ENCODE measurements around the gene ADCY1.

ADCY1 gene

GRCh38 chr7:45679516-45679915 is 105.3 kb downstream of the ADCY1 start:
- no peak overlapping the region for H3K4me3 ChIP-seq (ENCODE audit: low read depth, low read length)
- TF ChIP-seq CTCF (IDR thresholded peaks at IDR 0.05; ENCODE audit: insufficient read depth, low read length, missing control alignments), result no peak
- POLR2A ChIA-PET, result no interaction called here
- CTCF ChIA-PET, result no interaction called here
- no peak for DNase-seq (ENCODE audit: low read depth, low spot score)

- TF ChIP-seq CTCF (IDR thresholded peaks at IDR 0.05; ENCODE audit: insufficient read depth, low read length, missing control alignments), result no peak
- CTCF ChIA-PET, result interaction anchor here (1.2 kb wide), 1 partner anchor 9 kb away, joined by 3 read pairs; no protein-coding TSS in a partner anchor
- DNase-seq (ENCODE audit: low read depth, low spot score), result no peak
- POLR2A ChIA-PET, result no interaction called here
- H3K4me3 ChIP-seq (ENCODE audit: low read depth, low read length), result no peak overlapping the region
These were observed 106.6 kb downstream of the ADCY1 start for GRCh38 chr7:45680776-45681175.

- no peak for TF ChIP-seq CTCF (IDR thresholded peaks at IDR 0.05; ENCODE audit: insufficient read depth, low read length, missing control alignments)
- no peak for DNase-seq (ENCODE audit: low read depth, low spot score)
- H3K4me3 ChIP-seq (ENCODE audit: low read depth, low read length), result no peak overlapping the region
- POLR2A ChIA-PET, result no interaction called here
- CTCF ChIA-PET, result interaction anchor here (1.2 kb wide), 1 partner anchor 10 kb away, joined by 3 read pairs; no protein-coding TSS in a partner anchor
These were observed 107.6 kb downstream of the ADCY1 start for GRCh38 chr7:45681596-45682357.

GRCh38 chr7:45682358-45682735 is 108.2 kb downstream of the ADCY1 start:
- no peak for DNase-seq (ENCODE audit: low read depth, low spot score)
- ChIA-PET CTCF (no interaction called here), POLR2A (no interaction called here)
- no peak for TF ChIP-seq CTCF (IDR thresholded peaks at IDR 0.05; ENCODE audit: insufficient read depth, low read length, missing control alignments)
- no peak overlapping the region for H3K4me3 ChIP-seq (ENCODE audit: low read depth, low read length)

- DNase-seq (ENCODE audit: low read depth, low spot score), result no peak
- H3K4me3 ChIP-seq (ENCODE audit: low read depth, low read length), result no peak overlapping the region
- ChIA-PET CTCF (no interaction called here), POLR2A (no interaction called here)
- no peak for TF ChIP-seq CTCF (IDR thresholded peaks at IDR 0.05; ENCODE audit: insufficient read depth, low read length, missing control alignments)
These were observed 108.8 kb downstream of the ADCY1 start for GRCh38 chr7:45682836-45683555.

- CTCF ChIA-PET, result no interaction called here
- TF ChIP-seq CTCF (IDR thresholded peaks at IDR 0.05; ENCODE audit: insufficient read depth, low read length, missing control alignments), result no peak
- POLR2A ChIA-PET, result no interaction called here
- H3K4me3 ChIP-seq (ENCODE audit: low read depth, low read length), result no peak overlapping the region
- no peak for DNase-seq (ENCODE audit: low read depth, low spot score)
These were observed 109.5 kb downstream of the ADCY1 start for GRCh38 chr7:45683556-45684148.

Measured in AG04449 (cell line).